Muscle of arm (tissue), 12 donors: Measurements from ENCODE around the gene PTPN12. TPM values are rescaled to one million over a fixed set of nuclear protein-coding genes. Genes with fewer than 3 reads are reported as not detected.
"Not testable (repeated sequence)": the region's sequence is repeated elsewhere in the genome, so short reads cannot be mapped to it uniquely, and the experiment has no call there.

ENCODE experiments used
- DNase-seq: peaks from one replicate; pipeline ENCODE4 v3.0.0-alpha.2; 2013
- polyA plus RNA-seq, 12 donors: library from polyadenylated mRNA; unstranded; fragments of 120-200 nt; gene quantifications; one replicate each; pipeline ENCODE4 v1.2.1, GENCODE V29; 2013; ENCODE audit not compliant: insufficient read length in 12 of 12

Gene PTPN12
- polyA plus RNA-seq, 12 donors, result 41.3 to 121 (median 66.7) TPM; not detected in 1

GRCh38 chr7:77576856-77577255, 39.8 kb downstream of the PTPN12 start:
- DNase-seq, result no peak

GRCh38 chr7:77579797-77580196, 42.7 kb downstream of the PTPN12 start:
- no peak for DNase-seq

GRCh38 chr7:77580762-77581350, 43.8 kb downstream of the PTPN12 start:
- DNase-seq, result no peak

DNA sequence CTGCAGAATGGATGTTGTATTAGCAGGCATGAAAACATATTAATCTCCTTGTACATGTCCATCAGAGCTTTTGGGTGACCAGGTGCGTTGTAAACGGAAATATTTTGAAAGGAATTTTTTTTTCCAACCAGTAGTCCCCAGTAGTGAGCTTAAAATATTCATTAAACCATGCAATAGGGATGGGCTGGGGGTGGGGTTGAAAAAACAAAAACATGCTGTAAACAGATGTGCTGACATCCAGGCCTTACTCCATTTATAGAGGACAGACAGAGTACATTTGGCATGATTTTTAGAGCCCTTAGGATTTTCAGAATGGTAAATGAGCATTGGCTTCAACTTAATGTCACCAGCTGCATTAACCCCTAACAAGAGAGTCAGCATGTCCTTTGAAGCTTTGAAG, 50.2 kb downstream of the PTPN12 start:
- no peak for DNase-seq

DNA sequence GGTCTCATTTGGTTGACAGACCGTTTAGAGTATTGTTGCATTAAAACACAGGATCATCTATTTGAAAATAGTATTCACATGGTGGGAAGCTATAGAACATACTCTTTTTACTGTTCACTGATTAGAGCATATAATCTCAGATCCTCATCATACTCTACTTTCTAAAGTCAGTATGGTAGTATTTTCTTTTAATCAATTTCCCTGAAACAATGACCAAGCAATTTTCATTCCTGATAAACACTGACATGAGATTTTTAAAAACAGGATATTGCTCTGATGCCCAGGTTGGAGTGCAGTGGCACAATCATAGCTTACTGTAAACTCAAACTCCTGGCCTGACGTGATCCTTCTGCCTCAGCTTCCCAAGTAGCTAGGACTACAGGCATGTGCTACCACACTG, 63.9 kb downstream of the PTPN12 start:
- no peak for DNase-seq

DNA sequence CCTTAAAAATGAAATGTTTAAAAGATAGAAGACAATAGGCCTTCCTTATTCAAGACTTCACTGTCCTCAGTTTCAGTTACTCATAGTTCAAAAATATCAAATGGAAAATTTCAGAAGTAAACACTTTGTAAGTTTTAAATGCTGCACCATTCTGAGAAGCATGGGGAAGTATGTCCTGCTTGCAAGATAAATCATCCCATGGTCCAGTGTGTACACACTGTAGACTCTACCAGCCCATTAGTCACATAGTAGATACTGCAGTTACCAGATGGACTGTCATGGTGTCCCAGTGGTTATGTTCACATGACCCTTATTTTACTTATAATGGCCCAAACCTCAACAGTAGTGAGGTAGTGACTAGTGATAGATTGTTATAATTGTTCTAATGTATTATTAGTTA, 69.5 kb downstream of the PTPN12 start:
- no peak for DNase-seq

- no peak for DNase-seq
Measured at GRCh38 chr7:77619314-77619713, 82.2 kb downstream of the PTPN12 start.

- no peak for DNase-seq
Measured at GRCh38 chr7:77626586-77627308, 89.7 kb downstream of the PTPN12 start.

GRCh38 chr7:77627309-77627676, 90.2 kb downstream of the PTPN12 start:
- DNase-seq, result no peak

DNA sequence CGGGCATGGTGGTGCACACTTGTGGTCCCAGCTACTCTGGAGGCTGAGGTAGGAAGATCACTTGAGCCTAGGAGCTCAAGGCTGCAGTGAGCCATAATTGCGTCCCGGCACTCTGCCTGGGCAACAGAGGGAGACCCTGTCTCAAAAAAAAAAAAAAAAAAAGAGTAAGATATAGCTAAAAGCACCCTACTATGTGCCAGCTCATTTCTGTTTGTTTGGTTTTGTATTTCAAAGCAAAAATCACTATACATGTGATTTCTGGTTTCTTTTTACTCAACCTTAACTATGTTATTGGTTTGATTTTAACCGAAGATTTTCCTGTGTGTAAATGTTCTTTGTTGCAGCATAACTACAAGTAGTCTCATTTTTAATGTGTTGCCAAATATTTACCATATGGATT, 92.7 kb downstream of the PTPN12 start:
- DNase-seq, result no peak

GRCh38 chr7:77631820-77632219, 94.7 kb downstream of the PTPN12 start:
- no peak for DNase-seq

GRCh38 chr7:77644774-77645173, 107.7 kb downstream of the PTPN12 start:
- DNase-seq, result no peak

GRCh38 chr7:77648742-77649338, 111.7 kb downstream of the PTPN12 start:
- DNase-seq, result no peak

DNA sequence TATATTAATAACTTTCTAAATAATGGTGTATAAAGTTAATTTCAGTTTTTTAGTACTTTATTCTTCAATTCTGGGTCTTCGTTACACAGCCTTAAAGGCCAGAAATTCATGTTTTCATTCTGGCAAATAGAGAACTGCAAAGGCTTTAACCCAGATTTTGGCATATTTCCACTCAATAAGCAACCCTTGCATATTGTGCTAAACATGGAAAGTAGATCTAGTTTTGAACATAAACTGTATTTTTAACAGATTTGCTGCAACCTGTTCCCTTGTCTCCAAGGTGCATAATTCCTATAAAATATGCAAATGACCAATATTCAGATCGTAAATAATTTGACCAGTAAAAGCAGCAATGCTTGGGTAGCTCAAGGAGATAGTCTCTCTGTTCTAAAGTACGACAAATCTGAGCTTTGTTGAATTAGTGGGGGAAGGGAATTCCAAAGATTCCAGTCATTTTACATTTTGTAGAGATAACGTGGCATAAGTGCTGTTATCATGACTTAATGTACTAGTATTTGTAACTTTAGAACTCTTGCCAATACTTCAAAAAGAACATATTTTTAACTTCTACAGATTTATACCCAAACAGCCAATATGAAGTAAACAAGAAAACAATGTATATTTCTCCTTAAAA, 112.7 kb downstream of the PTPN12 start:
- DNase-seq, result no peak

DNA sequence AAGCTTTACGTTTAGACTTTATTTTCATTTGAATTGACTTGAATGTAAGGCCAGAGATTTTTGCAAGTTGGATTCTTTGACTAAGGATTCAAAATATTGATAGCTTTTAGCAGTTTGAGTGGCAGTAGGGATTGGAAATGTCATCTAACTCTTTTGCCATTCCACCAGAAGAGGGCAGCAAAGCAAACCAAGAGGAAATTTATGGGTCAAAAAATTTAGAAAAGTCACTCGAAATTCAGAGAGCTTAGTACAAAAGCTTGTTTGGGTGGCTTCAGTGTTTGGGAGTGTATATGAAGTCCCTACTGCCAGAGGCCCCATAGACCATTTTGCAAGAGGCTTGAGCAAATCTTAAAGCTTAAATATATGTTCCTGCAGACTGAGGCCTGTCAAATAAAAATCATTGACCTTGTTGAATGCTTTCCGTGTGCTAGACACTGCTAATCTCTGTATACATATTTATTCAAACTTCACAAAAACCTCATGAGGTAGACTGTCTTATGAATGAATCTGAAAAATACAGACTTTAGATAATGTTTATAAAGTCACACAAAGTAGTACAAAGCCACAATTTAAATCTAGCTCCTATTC, 114.6 kb downstream of the PTPN12 start:
- peak; percentile 30 for DNase-seq

DNA sequence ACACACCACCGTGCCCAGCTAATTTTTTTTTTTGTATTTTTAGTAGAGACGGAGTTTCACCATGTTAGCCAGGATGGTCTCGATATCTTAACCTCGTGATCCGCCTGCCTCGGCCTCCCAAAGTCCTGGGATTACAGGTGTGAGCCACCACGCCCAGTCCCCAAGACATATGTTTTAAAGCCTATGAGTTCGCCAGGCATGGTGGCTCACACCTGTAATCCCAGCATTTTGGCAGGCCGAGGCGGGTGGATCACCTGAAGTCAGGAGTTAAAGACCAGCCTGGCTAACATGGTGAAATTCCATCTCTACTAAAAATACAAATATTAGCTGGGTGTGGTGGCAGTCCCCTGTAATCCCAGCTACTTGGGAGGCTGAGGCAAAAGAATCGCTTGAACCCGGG, 115.7 kb downstream of the PTPN12 start:
- DNase-seq, result not testable (repeated sequence)

GRCh38 chr7:77653572-77653971, 116.5 kb downstream of the PTPN12 start:
- no peak for DNase-seq

- no peak for DNase-seq
Measured at GRCh38 chr7:77655356-77655755, 118.3 kb downstream of the PTPN12 start.

DNA sequence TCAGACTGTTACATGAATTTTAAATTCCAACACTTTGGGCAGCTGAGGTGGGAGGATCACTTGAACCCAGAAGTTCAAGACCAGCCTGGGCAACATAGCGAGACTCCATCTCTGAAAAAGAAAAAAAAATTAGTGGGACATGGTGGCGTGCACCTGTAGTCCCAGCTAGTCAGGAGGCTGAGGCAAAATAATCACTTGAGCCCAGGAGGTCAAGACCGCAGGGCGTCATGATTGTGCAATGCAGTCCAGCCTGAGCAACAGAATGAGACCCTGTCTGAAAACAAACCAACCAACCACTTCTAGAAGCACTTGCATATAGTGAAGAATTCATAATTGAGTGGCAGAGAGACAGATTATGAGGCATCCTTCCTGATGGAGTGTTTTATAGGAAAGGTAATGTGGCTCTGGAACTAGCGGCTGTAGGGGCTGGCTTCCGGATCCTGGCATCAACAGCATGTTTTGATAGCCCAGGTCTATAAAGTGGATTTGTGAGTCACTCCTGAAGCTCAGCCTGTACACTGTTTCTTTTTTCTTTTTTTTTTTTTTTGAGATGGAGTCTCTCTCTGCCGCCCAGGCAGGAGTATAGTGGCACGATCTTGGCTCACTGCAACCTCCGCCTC, 118.9 kb downstream of the PTPN12 start:
- DNase-seq, result no peak

DNA sequence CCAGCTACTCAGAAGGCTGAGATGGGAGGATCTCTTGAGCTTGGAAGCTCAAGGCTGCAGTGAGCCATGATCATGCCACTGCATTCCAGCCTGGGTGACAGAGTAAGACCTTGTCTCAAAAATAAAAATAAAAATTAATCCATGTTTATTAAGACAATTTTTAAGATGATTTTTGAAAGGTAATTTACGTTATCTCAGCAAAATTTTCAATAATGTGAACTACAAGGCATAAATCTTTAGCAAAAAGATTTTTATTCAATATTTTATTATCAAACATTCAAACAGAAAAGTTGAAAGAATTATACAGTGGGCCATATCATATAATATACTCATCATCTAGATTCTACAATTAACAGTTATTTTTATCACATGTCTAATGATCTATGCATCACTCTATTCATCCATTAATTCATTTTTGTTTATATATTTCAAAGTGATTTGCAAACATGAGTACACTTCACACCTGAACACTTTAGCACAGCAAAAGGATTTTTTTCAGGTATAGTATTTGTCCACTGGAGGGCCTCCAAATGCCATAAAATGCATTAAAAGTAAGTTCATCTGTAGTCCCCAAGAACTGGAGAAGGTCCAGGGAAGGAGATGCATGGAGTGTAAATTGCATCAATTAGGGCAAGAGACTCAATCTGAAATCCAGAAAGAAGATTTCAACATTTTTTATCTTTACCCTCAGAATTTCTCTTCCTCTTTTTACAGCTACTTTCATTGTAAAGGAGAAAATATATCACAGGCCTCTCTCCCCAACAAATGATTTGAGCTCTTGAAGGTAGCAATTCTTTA, 120.5 kb downstream of the PTPN12 start:
- peak; percentile 34 for DNase-seq

GRCh38 chr7:77658928-77659327, 121.8 kb downstream of the PTPN12 start:
- no peak for DNase-seq
